Stomach (tissue), 4 donors: Measurements from ENCODE around the gene PSMC5.

Experiments
- CTCF ChIP-seq, 7 experiments: fragments of 450-650 bp in 4 of 7; fragments of 200-600 bp in 3 of 7; sonication (generic) in 3 of 7; IDR thresholded peaks; one replicate each; pipeline ENCODE4 v1.5.1; 2016 to 2019; ENCODE audit warnings: antibody characterized with exemption in 7 of 7, control low read depth in 2 of 7, mild to moderate bottlenecking in 1 of 7
- EP300 ChIP-seq: sonication (generic); formaldehyde crosslinking; IDR thresholded peaks from one replicate; pipeline ENCODE4 v1.6.1; 2017; ENCODE audit warnings: antibody characterized with exemption
- POLR2A ChIP-seq, 4 donors: fragments of 450-650 bp; IDR thresholded peaks; one replicate each; pipeline ENCODE4 v1.6.1; 2016; ENCODE audit warnings: antibody characterized with exemption in 4 of 4, control low read depth in 2 of 4, mild to moderate bottlenecking in 1 of 4, moderate library complexity in 1 of 4
- POLR2AphosphoS5 ChIP-seq, 3 donors: sonication (generic); formaldehyde crosslinking; IDR thresholded peaks; one replicate each; pipeline ENCODE4 v1.6.1; 2016; ENCODE audit warnings: antibody characterized with exemption in 3 of 3

GRCh38 chr17:63805591-63805990, 21.6 kb upstream of the PSMC5 start:
- TF ChIP-seq CTCF (IDR thresholded peaks at IDR 0.05) (no peak), POLR2AphosphoS5 (IDR thresholded peaks at IDR 0.05) (no peak), EP300 (no peak), POLR2A (IDR thresholded peaks at IDR 0.05) (no peak)
